ENCODE measurements around the gene TPRN. TPM values are rescaled to one million over a fixed set of nuclear protein-coding genes. Genes with fewer than 3 reads are reported as not detected.

TPRN gene
- total RNA-seq, 2 donors from 2014 or later: 90.0 to 91.3 TPM

- no peak for ATAC-seq
- peaks cover 0 to 2% of the 10 kb centered on the region in 2 donors for H3K36me3 ChIP-seq (replicated peaks in 1 of 2; ENCODE audit: insufficient read depth in 1 of 2, low read depth in 2 of 2)
- TF ChIP-seq CTCF (IDR thresholded peaks at IDR 0.05): no peak
- TF ChIP-seq POLR2A (IDR thresholded peaks at IDR 0.05): no peak
- H3K4me1 ChIP-seq: peaks cover 14% of the 10 kb centered on the region
- no peak for DNase-seq
- 87 to 93% methylated on average over 19 to 32 of the region's 45 CpGs for WGBS, 2 donors
- intact Hi-C loops (cut with DNase I): no loop called here
- H3K4me3 ChIP-seq: no peak overlapping the region
- H3K27me3 ChIP-seq: no peaks in the 10 kb centered on the region
- no peak overlapping the region for H3K27ac ChIP-seq
- no peaks in the 10 kb centered on the region for H3K9me3 ChIP-seq
Observed at GRCh38 chr9:137173796-137174664, 26.5 kb downstream of the TPRN start.

- ATAC-seq (no peak), DNase-seq (no peak)
- no peaks in the 10 kb centered on the region for H3K9me3 ChIP-seq
- intact Hi-C loops (cut with DNase I): no loop called here
- WGBS, 2 donors: 64 to 77% methylated on average over 14 to 21 of the region's 21 CpGs
- no peak overlapping the region for H3K4me3 ChIP-seq
- TF ChIP-seq CTCF (IDR thresholded peaks at IDR 0.05) (no peak), POLR2A (IDR thresholded peaks at IDR 0.05) (no peak)
- no peaks in the 10 kb centered on the region for H3K27me3 ChIP-seq
- H3K36me3 ChIP-seq (replicated peaks in 1 of 2; ENCODE audit: insufficient read depth in 1 of 2, low read depth in 2 of 2): peaks cover 0 to 1% of the 10 kb centered on the region in 2 donors
- H3K27ac ChIP-seq: no peak overlapping the region
- peaks cover 23% of the 10 kb centered on the region for H3K4me1 ChIP-seq
Observed at GRCh38 chr9:137172901-137173795, 27.4 kb downstream of the TPRN start.

GRCh38 chr9:137171149-137171900 lies 29.2 kb downstream of the TPRN start:
- H3K4me3 ChIP-seq: no peak overlapping the region
- intact Hi-C loops (cut with DNase I): no loop called here
- H3K27me3 ChIP-seq: no peaks in the 10 kb centered on the region
- no peaks in the 10 kb centered on the region for H3K36me3 ChIP-seq (replicated peaks in 1 of 2; ENCODE audit: insufficient read depth in 1 of 2, low read depth in 2 of 2)
- peaks cover 35% of the 10 kb centered on the region for H3K4me1 ChIP-seq
- TF ChIP-seq CTCF (IDR thresholded peaks at IDR 0.05) (no peak), POLR2A (IDR thresholded peaks at IDR 0.05) (no peak)
- no peak for ATAC-seq
- no peaks in the 10 kb centered on the region for H3K9me3 ChIP-seq
- WGBS, 2 donors: 85% methylated on average over 19 of the region's 22 CpGs; no CpG with 5 or more reads in 1 of the 2 donors
- no peak overlapping the region for H3K27ac ChIP-seq
- DNase-seq: no peak

GRCh38 chr9:137170486-137171148 lies 29.9 kb downstream of the TPRN start:
- WGBS, 2 donors: 68 to 75% methylated on average over 8 to 12 of the region's 14 CpGs
- Histone ChIP-seq H3K4me1 (peaks cover 35% of the 10 kb centered on the region), H3K36me3 (replicated peaks in 1 of 2; ENCODE audit: insufficient read depth in 1 of 2, low read depth in 2 of 2) (no peaks in the 10 kb centered on the region), H3K27ac (no peak overlapping the region), H3K27me3 (no peaks in the 10 kb centered on the region), H3K4me3 (no peak overlapping the region), H3K9me3 (no peaks in the 10 kb centered on the region)
- DNase-seq: no peak
- intact Hi-C loops (cut with DNase I): no loop called here
- ATAC-seq: no peak
- TF ChIP-seq CTCF (IDR thresholded peaks at IDR 0.05) (no peak), POLR2A (IDR thresholded peaks at IDR 0.05) (no peak)

Measured in body of pancreas (tissue), 4 donors.